Gastrocnemius medialis (tissue), 4 donors: ENCODE measurements around the gene CYBA.

ENCODE experiments used
- CTCF ChIP-seq, 5 experiments: fragments of 450-650 bp in 3 of 5; fragments of 200-600 bp in 2 of 5; sonication (generic) in 2 of 5; IDR thresholded peaks in 4 of 5; conservative IDR thresholded peaks in 1 of 5; 1 replicate in 4 of 5; 2 replicates in 1 of 5; pipeline ENCODE4 v1.5.1; 2016 to 2019; ENCODE audit warnings: antibody characterized with exemption in 5 of 5, mild to moderate bottlenecking in 3 of 5, moderate library complexity in 3 of 5
- POLR2A ChIP-seq, 2 donors: fragments of 450-650 bp; IDR thresholded peaks; one replicate each; pipeline ENCODE4 v1.6.1; 2017; ENCODE audit warnings: antibody characterized with exemption in 2 of 2, mild to moderate bottlenecking in 2 of 2, moderate library complexity in 2 of 2

GRCh38 chr16:88631384-88631783 lies 19.5 kb downstream of the CYBA start:
- no peak for TF ChIP-seq CTCF (IDR thresholded peaks at IDR 0.05 in 4 of 5, conservative IDR thresholded peaks at IDR 0.05 in 1 of 5)
- no peak for TF ChIP-seq POLR2A (IDR thresholded peaks at IDR 0.05)
